CD4-positive, alpha-beta T cell treated with Interleukin-15 for 4 hours (primary cell): ENCODE measurements around the gene MC4R.
"Not testable (repeated sequence)": the region's sequence is repeated elsewhere in the genome, so short reads cannot be mapped to it uniquely, and the experiment has no call there.

ENCODE experiments used
- DNase-seq: peaks from one replicate; pipeline ENCODE4 v3.0.0-alpha.2; 2020; ENCODE audit warnings: low spot score

MC4R gene

DNA sequence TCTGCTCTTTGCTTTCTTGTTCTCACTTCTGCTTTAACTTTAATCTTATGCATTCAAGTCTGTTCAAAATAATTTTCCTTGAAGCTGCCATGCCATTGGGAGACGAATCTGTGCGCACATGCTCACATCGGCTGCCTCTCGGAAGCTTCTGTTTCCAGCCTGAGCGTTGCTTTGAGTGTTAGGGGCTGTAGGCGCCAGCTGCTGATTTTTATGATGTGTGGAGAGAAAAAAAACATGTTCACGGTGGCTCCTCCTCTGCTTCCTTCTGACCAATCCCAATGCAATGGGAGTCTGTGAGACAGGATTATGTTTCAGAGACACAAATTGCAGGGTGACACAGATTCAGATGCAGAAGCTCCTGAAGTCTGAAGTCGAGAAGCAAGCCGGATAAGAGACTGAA, at the start of gene MC4R:
Gene MC4R, minus strand, starts transcription at position 180 of the 400 bp plus-strand sequence. CDS start 426 bp downstream, outside the sequence.
- no peak for DNase-seq

DNA sequence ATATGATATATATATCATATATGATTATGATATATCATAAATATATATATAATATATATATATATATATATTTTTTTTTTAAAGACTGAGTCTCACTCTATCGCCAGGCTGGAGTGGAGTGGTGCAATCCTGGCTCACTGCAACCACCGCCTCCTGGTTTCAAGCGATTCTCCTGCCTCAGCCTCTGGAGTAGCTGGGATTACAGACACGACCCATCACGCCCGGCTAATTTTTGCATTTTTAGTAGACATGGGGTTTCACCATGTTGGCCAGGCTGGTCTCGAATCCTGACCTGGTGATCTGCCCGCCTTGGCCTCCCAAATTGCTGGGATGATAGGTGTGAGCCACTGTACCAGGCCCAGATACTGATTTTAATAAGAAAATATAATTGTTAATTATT, 49.7 kb upstream of the MC4R start:
- not testable (repeated sequence) for DNase-seq

DNA sequence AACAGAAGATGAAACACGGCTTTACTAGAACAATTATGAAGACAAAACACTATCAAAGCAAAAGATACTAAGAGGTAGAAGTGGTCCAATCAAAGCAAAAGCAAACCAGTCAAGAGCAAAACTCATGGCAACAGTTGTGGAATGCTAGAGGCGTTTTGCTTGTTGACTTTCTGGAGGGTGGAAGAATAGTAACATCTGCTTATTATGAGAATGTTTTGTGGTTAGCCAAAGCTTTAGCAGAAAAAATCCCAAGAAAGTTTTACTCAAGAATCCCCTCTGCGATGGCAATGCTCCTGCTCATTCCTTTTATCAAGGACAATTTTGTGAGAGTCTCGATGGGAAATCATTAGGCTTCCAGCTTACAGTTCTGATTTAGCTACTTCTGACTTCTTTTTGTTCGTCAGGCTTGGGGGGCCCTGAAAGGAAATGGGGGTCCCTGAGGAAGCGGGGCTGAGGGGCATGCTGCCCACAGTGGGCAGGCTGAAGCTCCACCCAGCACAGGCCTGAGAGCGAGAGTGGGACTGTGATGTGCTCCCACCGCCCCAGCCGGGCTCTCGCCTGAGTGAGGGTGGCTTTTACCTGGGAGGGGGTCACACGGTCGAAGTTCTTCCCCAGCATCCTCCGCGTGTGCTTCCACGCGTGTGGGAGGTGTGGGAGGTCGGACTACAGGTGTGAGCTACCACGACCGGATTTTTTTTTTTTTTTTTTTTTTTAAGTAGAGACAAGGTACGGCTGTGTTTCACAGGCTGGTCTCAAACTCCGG, 49.0 kb upstream of the MC4R start:
- no peak for DNase-seq

DNA sequence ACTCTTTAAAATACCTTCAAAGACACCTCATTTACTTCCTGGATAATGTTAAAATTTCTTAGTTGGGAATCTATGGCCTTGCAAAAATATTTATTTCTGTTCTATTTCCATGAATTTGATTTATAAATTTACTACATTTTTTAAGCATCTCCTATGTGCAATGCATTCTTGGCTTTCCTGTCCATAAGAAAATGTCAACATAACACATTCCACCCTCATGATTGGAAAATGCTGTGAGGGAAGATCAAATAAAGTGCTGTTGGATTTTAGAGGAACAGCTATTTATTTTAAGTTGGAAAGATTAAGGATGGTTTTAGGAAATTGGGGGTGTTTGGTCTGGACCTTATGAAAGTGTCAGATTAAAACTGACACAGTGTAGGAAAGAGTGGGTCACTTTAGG, 45.4 kb upstream of the MC4R start:
- DNase-seq: no peak

DNA sequence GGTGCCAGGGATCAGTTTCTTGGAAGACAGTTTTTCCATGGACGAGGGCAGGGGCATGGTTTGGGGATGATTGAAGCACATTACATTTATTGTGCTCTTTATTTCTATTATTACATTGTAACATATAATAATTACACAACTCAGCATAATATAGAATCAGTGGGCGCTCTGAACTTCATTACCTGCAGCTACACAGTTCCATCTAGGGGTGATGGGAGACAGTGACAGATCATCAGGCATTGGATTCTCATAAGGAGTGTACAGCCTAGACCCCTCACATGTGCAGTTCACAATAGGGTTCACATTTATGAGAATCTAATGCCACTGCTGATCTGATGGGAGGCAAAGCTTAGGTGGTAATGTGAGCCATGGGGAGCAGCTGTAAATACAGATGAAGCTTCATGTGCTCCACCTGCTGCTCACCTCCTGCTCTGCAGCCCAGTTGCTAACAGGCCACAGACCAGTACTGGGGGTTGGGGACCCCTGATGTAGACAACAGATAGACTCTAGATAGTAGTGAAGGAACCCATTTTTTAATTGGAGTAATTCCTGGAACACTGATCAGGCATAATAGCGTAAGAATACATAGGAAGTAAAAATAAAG, 41.5 kb upstream of the MC4R start:
- DNase-seq: no peak

DNA sequence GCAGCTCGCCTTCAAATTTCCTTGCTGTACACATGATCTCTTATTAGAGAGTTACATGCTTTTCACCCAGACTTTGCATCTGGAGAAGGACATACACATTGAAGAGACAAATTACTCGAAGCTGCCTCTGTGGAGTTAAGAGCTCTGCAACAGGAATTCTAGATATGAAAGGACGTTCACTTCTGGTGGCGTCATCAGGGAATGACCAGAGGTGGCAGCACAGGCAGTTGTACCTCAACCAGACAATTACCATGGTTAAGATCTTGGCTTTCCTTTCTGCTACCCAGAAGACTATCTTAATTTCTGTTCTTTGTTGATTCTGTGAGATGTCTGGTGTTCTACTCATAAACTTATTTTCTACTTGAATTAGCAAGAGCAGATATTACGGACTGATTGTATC, 39.1 kb upstream of the MC4R start:
- DNase-seq: no peak

DNA sequence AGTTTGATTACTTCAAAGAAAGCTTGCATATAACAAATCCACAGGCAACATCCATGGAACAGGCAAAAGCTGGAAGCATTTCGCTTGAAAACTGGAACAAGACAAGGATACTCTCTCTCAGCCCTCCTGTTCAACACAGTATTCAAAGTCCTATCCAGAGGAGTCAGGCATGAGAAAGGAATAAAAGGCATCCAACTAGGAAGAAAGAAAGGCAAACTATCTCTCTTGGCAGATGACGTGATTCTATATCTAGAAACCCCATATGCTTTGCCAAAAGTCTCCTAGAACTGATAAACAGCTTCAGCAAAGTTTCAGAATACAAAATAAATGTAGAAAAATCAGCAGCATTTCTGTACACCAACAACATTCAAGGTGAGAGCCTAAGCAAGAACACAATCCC, 34.1 kb upstream of the MC4R start:
- DNase-seq: no peak

DNA sequence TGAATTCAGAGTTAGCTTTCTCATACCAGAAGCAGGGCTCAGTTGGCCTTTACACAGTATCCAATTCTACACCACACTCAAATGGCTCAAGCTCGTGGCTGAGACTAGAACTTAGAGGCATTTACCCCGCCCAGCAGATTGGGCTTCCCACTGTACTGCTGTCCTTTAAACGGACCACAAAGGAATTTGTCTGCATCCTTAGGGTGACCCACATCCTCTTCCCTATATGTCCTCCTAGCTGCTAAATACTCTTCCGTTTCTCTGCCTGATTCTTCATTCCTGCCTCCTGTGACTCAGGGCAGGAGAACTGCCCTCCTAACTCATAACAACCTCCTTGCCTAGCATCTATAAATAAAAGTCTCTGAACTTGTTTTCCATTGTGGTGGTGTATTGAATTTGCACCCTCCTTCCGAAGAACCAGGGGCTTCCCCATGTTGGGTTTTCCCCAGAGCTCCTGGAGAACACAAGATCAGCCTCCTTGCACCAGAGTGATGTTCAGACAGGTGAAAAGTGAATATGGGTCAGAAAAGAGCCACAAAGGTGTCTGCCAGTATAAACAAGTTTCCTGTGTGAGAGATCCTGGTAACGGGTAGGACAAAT, 32.0 kb upstream of the MC4R start:
- DNase-seq: no peak

DNA sequence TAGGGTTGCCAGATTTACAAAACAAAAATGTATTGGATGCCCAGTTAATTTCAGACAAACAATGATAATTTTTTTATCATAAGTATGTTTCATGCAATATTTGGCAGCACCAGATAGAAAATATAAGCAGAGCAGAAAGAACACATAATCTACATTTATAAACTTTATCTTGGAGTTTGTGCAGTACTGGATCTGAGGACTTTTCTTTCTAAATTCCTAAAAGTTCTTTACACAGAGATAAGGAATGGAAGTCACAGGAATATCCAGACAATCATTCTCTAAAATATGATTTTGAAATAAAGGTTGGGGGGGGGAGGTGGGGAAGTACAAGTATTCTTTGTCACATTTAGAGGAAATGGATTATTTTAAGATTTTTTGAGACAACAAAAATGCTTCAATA, 28.8 kb upstream of the MC4R start:
- no peak for DNase-seq

DNA sequence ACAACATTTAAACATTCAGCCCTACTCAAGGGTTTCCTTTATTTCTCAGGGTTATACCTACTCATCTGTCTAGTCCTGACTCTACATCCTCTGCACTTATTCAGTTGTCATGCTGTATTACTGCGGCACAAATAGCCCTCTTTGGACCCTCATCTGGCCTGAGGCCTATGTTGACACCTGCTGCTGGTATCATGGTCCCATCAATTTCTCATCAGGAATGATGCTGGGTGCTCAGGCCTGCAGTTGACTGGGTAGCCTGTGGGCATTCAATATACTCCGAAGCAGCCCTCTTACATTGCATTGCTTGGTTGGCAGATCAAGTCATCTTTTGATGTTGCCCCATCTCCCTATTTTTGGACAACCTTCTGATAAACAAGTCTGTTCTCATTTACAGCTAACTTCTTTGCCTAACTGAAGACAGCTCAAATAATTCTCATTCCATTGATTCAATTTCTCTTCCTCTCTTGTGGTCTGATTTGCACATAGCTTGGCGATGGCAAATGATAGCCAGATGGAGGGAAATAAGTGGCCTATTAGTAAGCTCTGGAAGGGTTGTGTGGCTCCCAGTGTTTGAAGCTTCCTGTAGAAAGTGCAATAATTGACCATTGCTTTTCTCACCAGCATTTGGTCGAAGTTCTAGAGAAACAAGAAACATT, 19.1 kb upstream of the MC4R start:
- no peak for DNase-seq

DNA sequence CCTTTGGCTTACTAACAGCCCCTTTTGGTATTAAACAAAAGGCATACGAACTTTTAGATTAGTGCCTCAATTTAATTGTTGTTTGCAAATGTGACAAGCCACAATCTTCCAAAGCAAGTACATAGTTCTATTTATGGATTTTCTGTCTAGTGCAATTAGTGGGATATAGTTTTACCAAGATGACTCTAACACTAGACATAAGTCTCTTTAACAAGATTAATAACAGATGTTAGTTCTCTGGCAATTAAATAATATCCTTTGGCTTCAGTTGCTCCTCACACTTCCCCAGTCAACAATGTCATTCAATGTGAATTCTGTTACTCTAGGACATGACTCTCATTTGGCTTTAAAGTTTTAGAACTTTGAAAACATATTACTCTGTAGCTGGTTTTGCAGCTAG, 16.7 kb upstream of the MC4R start:
- no peak for DNase-seq

DNA sequence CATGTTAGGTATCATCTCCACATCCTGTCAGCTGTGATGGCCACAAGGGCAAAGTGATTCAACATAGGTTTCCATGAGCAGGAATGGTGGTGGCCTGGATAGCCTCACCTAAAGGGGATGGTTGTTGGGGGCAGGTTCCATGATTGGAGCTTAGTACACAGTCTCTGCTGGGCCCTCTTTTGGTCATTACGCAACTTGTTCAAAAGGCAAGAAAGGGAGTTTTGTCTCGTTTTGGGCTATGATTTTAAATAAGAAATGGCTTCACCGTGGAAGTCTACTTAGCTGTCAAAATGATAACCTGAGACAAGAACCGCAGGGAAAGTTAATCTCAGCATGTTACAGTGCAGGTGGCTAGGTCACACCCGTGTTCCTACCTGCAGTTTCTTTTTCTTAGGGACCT, 13.1 kb upstream of the MC4R start:
- no peak for DNase-seq

DNA sequence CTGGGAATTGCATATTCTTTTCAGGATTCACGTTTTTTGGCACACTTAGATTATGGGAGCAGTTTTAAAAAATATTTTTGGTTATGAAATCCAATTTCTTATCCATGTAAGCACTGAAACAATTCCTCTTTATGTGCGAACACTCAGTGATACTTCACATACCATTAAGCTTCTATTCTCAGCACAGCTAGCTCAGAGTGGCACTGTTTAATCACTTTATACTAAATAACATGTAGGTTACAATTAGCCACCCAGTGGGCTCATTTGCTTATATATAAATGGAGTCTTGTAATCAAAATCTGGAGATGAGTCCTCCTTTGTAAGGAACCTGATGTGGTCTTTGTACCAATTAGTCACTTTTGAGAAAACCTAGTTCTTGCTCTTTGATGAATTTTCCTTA, 11.3 kb upstream of the MC4R start:
- DNase-seq: no peak

DNA sequence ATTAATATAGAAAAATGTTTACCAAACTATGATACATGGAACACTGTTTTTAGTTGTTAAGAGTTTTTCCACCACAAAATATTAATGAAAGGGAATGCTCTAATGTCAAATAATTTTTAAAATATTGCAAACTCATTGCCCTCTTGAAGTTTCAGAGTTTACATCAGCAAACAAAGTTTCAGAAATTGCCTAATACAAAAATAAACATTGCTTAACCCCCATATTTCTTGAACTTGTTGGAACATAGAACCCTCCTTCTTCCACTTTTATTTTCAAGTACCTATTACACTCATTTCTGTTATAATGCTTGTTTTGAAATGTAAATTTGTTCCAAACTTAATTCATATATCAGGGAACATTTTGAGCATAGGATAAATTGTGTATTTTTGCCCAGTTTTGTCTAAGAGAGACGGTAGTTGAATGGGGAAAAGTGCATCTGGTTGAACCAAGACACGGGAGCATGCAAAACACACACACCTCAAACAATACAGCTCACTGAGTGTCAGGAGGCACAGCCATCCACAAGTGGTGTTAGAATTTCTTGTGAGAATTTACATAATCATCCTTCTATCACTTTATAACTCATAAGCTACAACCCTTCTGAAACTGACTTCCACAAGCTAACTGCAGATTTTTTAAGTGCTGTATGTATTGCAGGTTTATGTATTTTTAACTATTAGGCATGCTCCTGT, 5.3 kb upstream of the MC4R start:
- no peak for DNase-seq

DNA sequence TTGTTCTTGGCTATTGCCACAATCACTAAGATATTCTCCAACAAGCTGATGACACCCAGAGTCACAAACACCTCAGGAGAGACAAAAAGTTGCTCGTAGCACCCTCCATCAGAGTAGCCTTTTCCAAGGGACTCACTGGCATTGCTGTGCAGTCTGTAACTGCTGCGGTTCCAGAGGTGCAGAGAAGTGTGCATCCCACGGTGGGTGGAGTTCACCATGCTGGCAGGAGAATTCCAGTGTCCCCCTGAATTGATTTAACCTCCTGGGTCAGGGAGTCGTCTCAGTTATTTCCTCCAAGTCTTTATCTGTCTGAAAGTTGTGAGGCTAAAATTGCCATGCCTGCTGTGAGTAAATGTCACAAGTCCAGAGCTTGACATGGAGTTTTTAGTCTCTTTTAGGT, 443 bp downstream of the MC4R start:
- DNase-seq: no peak

DNA sequence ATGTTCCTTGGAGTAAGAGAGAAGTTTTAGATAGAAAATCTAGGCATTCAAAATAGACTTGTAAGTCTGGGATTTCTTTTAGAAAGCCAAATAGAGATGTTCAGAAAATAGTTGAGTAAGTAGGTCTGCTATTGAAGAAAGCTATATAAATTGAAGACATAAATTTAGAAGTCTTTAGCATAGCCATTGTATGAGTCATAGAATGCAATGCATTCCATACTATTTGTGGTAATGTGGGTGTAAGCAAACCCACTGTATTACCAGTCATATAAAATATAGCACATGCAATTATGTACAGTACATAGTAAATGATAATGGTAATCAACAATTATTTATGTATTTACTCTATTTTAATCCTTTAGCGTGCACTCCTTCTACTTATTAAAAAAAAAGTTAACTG, 14.1 kb downstream of the MC4R start:
- DNase-seq: no peak

DNA sequence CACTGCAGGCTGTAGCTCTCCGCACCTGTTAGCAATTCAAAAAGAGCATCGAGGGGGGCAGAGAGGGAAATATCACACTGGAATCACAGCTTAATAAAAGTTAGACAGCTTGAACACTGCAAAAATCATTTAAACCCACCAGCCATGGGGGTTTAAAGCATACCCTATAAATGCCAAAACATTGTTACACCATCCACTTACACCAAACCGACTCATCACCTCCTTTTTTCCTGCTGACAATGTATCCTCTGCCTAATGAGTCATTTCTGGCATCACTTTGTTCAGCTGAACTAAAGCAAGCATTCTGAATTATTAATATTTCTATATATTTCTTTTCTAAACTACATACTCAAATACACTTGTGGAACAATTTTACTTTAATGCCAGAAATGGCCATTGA, 21.6 kb downstream of the MC4R start:
- no peak for DNase-seq

DNA sequence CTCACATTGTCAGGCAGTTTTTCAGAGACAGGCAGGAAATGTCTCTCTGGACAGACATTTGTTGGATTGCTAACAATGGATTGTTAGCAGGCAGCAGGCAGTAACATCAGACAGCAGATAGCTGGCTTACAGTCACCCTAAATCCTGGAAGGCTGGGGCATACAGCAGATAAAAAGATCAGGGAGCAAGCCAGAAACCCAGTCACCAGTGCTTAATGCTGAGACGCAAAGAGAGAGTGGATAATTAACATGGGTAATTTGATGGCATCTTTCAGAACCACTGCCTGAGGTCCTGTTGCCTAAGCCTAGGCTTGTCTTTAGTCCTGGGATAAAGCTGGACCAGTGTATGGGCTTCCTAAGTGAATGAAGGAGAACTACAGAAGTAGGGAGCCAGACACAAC, 22.4 kb downstream of the MC4R start:
- no peak for DNase-seq

DNA sequence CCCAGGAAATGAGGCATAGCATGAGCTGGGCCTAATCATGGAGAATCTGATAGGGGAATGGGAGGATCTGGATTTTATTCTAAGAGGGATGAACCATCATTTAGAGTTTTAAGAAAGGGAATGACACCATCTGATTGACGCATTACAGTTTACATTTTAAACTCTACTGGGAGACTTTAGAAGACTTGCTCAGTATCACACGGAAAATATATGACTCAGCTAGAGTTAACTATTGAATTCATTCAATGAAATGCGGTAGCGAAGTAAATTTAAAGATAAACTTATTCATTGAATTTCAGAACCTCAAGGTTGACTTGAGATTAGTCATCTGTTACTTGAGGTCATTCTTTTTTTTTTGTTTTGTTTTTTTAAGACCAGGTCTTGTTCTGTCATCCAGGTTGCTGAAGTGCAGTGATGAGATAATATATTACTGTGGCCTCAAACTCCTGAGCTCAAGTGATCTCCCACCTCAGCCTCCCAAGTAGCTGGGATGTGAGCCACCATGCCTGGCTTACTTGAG, 25.0 kb downstream of the MC4R start:
- no peak for DNase-seq

DNA sequence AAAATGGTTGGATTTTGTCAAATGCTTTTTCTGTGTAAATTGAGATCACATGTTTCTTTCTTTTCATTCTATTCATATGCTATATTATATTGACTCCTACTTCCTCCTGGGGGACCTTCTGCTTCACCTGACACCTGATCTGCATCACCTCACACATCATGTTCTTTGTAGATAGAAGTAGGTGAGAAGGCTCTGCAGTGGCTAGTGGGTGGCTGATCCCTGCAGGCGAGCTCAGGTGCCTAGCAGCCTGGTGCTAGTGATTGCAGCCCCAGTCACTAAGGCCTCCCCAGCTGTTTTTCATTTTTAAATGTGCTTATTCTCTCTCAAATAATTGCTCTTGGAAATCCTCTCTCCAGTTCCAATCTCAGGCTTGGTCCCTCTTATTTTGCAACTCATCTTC, 33.6 kb downstream of the MC4R start:
- no peak for DNase-seq

DNA sequence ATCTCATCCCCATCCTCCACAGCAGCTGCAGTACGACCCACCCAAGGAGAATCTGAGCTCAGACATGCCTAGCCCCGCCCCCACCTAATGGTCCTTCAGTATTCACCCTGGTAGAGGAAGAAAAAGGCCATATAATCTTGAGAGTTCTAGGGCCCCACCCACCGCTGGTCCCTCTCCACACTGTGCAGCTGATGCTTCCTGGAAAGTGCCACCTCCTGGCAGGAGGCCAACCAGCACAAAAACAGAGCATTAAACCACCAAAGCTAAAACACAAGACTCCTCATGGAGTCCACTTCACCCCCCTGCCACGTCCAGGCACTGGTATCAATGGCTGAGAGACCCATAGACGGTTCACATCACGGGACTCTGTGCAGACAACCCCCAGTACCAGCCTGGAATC, 40.7 kb downstream of the MC4R start:
- DNase-seq: no peak

DNA sequence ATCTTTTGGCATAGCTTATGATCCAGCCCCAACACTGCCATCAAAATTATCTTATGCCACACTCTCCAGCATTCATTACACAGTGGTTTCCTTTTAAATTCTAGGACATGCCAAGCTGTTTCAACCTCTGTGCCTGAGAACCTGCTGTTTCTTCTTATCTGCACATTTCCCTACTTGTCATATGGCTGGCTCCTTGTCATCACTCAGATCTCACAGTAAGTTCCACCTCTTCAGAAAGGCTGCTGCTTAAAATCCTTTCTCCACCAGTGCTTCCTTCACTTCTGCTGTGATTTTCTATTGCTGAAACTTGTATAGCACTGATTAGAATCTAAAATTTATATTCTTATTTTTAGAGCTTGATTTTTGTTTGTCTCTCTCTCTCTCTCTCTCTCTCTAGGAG, 43.4 kb downstream of the MC4R start:
- no peak for DNase-seq
